Stimulated activated CD4-positive, alpha-beta T cell treated with anti-CD3 and anti-CD28 coated beads, Interleukin-4, amount 100 ng/mL, for 1 hour (primary cell): ENCODE data around the gene HTT.
"Not testable (repeated sequence)": the region's sequence is repeated elsewhere in the genome, so short reads cannot be mapped to it uniquely, and the experiment has no call there.

ENCODE experiments used
- DNase-seq: peaks from one replicate; pipeline ENCODE4 v3.0.0-alpha.2; 2020

The HTT gene

GRCh38 chr4:3046623-3047022 lies 27.9 kb upstream of the HTT start:
- DNase-seq, result no peak

GRCh38 chr4:3047464-3048286 lies 26.8 kb upstream of the HTT start:
- peak; percentile 60 for DNase-seq

- not testable (repeated sequence) for DNase-seq
These were observed 23.2 kb upstream of the HTT start for GRCh38 chr4:3051141-3051897.

- DNase-seq, result no peak
These were observed 20.2 kb upstream of the HTT start for GRCh38 chr4:3054169-3054759.

- DNase-seq, result no peak
These were observed 14.5 kb upstream of the HTT start for GRCh38 chr4:3059943-3060342.

- DNase-seq, result no peak
These were observed 13.5 kb upstream of the HTT start for GRCh38 chr4:3060946-3061345.

- no peak for DNase-seq
These were observed 12.0 kb upstream of the HTT start for GRCh38 chr4:3062471-3062870.

GRCh38 chr4:3065551-3065950 lies 8.9 kb upstream of the HTT start:
- no peak for DNase-seq

- no peak for DNase-seq
These were observed 7.6 kb upstream of the HTT start for GRCh38 chr4:3066836-3067400.

- no peak for DNase-seq
These were observed 6.9 kb upstream of the HTT start for GRCh38 chr4:3067473-3068001.

- DNase-seq, result no peak
These were observed 4.8 kb upstream of the HTT start for GRCh38 chr4:3069661-3070199.

- DNase-seq, result no peak
These were observed 3.6 kb upstream of the HTT start for GRCh38 chr4:3070709-3071500.

- DNase-seq, result no peak
These were observed 2.7 kb upstream of the HTT start for GRCh38 chr4:3071811-3072210.

GRCh38 chr4:3073158-3074077 lies 1.1 kb upstream of the HTT start:
- DNase-seq, result no peak

GRCh38 chr4:3074846-3075651 lies 568 bp downstream of the HTT start:
- peak; percentile 49 for DNase-seq

- DNase-seq, result no peak
These were observed 1.1 kb downstream of the HTT start for GRCh38 chr4:3075652-3075981.

- no peak for DNase-seq
These were observed 3.3 kb downstream of the HTT start for GRCh38 chr4:3077796-3078195.

GRCh38 chr4:3079694-3080123 lies 5.2 kb downstream of the HTT start:
- DNase-seq, result no peak

GRCh38 chr4:3082925-3083515 lies 8.5 kb downstream of the HTT start:
- DNase-seq, result no peak

- DNase-seq, result no peak
These were observed 9.3 kb downstream of the HTT start for GRCh38 chr4:3083732-3084131.
